Activated naive CD8-positive, alpha-beta T cell (primary cell): ENCODE measurements around the gene FBXL15.

Experiments used
- H3K27ac Mint-ChIP-seq: one replicate; pipeline ENCODE4 v1.8.0; 2021; ENCODE audit warnings: mixed read lengths
- H3K27me3 Mint-ChIP-seq: one replicate; pipeline ENCODE4 v1.8.0; 2021; ENCODE audit warnings: mixed read lengths
- H3K36me3 Mint-ChIP-seq: one replicate; pipeline ENCODE4 v1.8.0; 2021; ENCODE audit warnings: mixed read lengths
- H3K4me1 Mint-ChIP-seq: one replicate; pipeline ENCODE4 v1.8.0; 2021; ENCODE audit warnings: low read depth, mixed read lengths
- H3K4me3 Mint-ChIP-seq: one replicate; pipeline ENCODE4 v1.8.0; 2021; ENCODE audit warnings: mild to moderate bottlenecking, mixed read lengths
- H3K9me3 Mint-ChIP-seq: one replicate; pipeline ENCODE4 v1.8.0; 2021; ENCODE audit warnings: low read depth, mixed read lengths

FBXL15 gene

DNA sequence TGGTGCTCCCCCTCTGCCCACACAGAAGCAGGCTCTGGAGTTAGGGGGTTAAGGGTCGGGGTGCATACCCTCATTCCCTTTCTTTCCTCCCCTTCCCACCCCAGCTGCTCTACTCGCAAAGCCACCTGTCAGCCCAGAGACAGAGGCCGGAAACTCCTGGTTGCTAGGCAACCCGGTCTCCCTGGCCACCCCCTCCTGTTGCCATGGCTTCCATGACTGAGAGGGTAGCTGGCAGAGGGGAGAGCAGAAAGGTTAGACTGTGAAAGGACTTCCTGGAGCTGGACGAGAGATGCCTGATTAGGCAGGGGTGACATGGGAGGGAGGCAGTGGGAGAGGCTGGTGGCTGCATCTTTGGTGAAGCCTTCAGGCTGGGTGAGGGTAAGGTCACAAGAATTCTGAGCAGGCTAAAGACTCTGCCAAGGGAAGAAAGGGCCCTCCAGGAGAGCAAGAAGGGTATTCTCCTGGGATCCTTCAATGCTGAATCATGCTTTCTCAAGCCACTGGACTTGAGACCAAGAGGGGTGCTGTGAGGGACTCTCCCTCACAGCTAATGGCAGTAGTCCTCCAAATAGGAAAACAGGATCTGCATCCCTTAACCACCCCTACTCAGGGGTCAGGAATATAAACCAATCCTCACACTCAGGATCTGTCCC lies 7.5 kb upstream of the FBXL15 start:
- Mint-ChIP-seq H3K36me3 (no peaks in the 10 kb centered on the region), H3K4me1 (peaks cover 30% of the 10 kb centered on the region), H3K27ac (peak overlapping the region; percentile 46), H3K27me3 (peaks cover 13% of the 10 kb centered on the region), H3K9me3 (no peaks in the 10 kb centered on the region), H3K4me3 (no peak overlapping the region)

DNA sequence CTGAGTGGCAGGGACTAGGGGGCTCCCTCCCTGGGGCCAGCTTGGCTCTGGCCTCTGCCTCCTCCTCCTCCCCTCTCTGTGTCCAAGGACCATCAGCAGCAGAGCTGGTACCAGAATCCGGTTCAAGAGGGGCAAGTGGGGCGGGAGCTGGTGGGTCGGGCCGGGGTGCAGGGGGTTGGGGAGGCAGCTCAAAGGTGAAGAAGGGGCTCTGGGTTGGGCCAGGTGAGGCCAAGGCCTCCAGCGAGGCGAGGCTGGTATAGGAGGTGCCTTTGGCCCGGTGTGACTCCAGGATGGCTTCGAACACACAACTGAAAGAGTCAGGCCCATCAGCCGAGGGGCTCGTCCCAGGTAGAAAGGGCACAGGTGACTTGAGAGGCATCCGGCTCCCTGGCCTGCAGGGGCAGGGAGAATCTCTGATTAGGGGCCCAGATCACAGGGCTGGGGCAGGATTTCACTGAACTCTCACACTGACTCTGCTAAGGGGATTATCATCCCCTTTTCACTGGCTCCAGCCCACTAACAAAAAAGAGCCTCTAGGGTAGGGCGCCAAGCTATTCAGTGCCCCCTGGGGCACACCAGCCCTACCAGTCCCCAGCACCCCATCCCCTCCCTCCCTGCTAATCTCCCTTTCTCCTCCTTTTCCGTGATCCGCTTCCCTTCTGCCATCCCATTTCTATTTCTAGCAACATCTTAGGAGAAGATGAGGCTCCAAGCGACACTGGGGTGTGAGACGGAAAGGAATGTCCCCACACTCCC lies 6.7 kb upstream of the FBXL15 start:
- H3K9me3 Mint-ChIP-seq = no peaks in the 10 kb centered on the region
- H3K36me3 Mint-ChIP-seq = no peaks in the 10 kb centered on the region
- peaks cover 15% of the 10 kb centered on the region for H3K27me3 Mint-ChIP-seq
- H3K4me3 Mint-ChIP-seq = no peak overlapping the region
- H3K4me1 Mint-ChIP-seq = peaks cover 29% of the 10 kb centered on the region
- H3K27ac Mint-ChIP-seq = no peak overlapping the region

DNA sequence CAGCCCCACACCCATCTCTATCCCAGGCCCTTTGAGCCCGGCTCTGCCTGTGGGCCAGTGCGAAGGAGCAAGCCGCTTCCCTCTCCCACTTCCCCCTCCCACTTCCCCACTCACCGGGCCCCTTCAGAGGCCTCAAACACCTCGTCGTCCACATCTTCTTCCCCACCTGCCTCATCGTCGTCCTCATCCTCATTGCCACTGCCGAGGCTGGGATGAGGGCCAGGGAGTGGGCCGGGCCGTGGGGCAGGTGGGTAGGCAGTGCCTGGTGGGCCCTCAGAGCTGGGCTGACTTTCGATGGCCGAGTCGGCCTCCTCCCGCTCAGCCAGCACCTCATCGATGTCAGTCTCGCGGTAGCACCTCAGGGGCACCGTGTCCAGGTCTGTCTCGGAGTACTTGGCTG lies 5.9 kb upstream of the FBXL15 start:
- H3K4me3 Mint-ChIP-seq = no peak overlapping the region
- no peaks in the 10 kb centered on the region for H3K36me3 Mint-ChIP-seq
- peaks cover 31% of the 10 kb centered on the region for H3K4me1 Mint-ChIP-seq
- peaks cover 15% of the 10 kb centered on the region for H3K27me3 Mint-ChIP-seq
- no peaks in the 10 kb centered on the region for H3K9me3 Mint-ChIP-seq
- no peak overlapping the region for H3K27ac Mint-ChIP-seq

GRCh38 chr10:102416283-102416682 lies 4.4 kb upstream of the FBXL15 start:
- H3K9me3 Mint-ChIP-seq = no peaks in the 10 kb centered on the region
- no peak overlapping the region for H3K27ac Mint-ChIP-seq
- no peak overlapping the region for H3K4me3 Mint-ChIP-seq
- H3K27me3 Mint-ChIP-seq = peaks cover 15% of the 10 kb centered on the region
- H3K4me1 Mint-ChIP-seq = peaks cover 35% of the 10 kb centered on the region
- H3K36me3 Mint-ChIP-seq = no peaks in the 10 kb centered on the region

GRCh38 chr10:102416695-102417094 lies 3.9 kb upstream of the FBXL15 start:
- peaks cover 34% of the 10 kb centered on the region for H3K4me1 Mint-ChIP-seq

GRCh38 chr10:102418622-102419268 lies 1.9 kb upstream of the FBXL15 start, which contains the start of gene PSD:
TSS of gene PSD (minus strand) at chr10:102418785. CDS start at chr10:102417038, 1,747 bp downstream.
- H3K36me3 Mint-ChIP-seq = no peaks in the 10 kb centered on the region
- peaks cover 15% of the 10 kb centered on the region for H3K27me3 Mint-ChIP-seq
- no peaks in the 10 kb centered on the region for H3K9me3 Mint-ChIP-seq
- peaks cover 35% of the 10 kb centered on the region for H3K4me1 Mint-ChIP-seq
- H3K4me3 Mint-ChIP-seq = peak within 1 kb of the TSS; percentile 97
- H3K27ac Mint-ChIP-seq = no peak within 1 kb of the TSS

More at GRCh38 chr10:102416695-102417094, 3.9 kb upstream of the FBXL15 start:
- no peaks in the 10 kb centered on the region for H3K9me3 Mint-ChIP-seq
- H3K36me3 Mint-ChIP-seq = no peaks in the 10 kb centered on the region
- H3K27me3 Mint-ChIP-seq = peaks cover 15% of the 10 kb centered on the region
- no peak overlapping the region for H3K27ac Mint-ChIP-seq
- no peak overlapping the region for H3K4me3 Mint-ChIP-seq

DNA sequence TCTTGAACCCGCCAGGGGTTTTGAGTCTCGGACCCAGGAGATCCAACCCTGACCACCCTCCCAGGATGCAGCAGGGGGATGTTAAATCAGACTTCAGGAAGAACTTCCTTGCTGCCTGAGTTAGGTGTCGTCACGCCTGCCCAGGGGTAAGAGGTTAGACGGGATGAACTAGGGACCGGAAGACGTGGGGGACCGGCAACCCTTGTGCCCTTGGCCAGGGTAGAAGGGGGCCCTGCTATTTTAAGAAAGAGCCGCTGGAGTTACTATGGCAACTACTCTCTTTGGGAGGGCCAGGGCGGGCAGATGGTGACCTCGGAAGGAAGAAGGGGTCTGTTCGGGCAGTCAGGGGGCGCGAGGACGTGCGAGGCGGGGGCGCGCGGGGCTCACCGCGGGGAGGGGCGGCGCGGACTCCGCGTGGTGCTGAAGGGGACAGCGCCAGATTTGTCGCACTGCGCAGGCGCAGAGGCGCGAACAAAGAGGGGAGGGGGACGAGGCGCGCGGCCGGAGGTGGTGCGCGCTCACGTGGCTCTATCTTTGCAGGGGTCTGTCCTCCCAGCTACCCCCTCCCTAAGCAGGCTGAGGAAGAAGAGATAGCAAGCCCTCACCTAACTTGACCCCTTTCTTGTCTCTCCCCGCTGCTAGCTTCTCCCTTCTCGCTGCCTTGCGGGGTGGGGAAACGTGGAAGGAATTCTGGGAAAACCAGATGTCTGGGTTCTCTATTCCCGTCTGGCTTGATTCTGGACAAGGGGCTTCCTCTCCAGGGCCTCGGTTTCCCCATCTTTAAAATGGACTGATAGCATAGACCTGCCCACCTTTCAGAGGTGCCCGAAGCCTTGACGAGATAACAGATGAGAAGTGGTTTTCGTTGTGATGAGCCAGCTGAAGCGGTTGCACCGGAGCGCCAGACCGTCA lies 1.1 kb upstream of the FBXL15 start:
- Mint-ChIP-seq H3K9me3 (no peaks in the 10 kb centered on the region), H3K4me1 (peaks cover 35% of the 10 kb centered on the region), H3K27ac (no peak overlapping the region), H3K27me3 (peaks cover 15% of the 10 kb centered on the region), H3K4me3 (peak overlapping the region; percentile 97), H3K36me3 (no peaks in the 10 kb centered on the region)

DNA sequence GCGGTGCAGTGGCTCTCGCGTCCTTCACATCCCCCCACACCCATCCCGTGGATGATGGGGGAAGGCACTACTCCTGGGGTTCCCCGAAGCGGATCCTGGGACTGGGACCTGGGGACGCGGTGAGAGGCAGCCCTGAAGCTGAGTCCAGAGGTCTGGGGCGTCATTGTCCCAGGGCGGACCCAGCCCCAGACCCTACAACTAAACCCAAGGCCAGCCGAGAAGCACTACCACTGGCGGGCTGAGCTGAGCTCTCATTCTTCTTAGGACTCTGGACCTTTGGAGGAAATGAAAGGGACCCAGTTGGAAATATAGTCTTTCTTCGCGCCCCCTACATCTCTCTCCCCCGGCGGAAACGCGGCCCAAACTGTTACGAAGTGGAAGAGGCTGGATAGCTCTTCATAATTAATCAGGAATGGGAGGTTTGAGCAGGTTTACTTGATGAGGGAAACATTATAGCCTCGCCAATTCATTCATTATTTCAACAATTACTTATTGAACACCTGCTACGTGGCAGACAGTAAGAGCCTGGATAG lies 389 bp upstream of the FBXL15 start:
- no peaks in the 10 kb centered on the region for H3K9me3 Mint-ChIP-seq
- H3K27ac Mint-ChIP-seq = peak overlapping the region; percentile 94
- peak overlapping the region; percentile 97 for H3K4me3 Mint-ChIP-seq

DNA sequence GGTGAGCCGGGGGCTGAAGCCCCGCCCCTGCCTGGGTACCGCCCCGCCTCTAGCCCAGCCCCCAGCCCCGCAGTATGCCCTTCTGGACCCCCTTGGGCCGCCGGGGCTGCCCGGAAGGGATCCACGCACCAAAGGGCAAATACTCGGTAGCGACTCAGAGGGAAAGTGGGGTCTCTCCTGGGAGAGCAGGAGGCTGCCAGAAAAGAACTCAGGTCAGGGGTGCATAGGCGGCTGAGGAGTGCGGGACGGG lies 796 bp downstream of the FBXL15 start:
- Mint-ChIP-seq H3K4me3 (peak overlapping the region; percentile 97), H3K27ac (no peak overlapping the region), H3K4me1 (peaks cover 37% of the 10 kb centered on the region), H3K27me3 (peaks cover 12% of the 10 kb centered on the region), H3K9me3 (no peaks in the 10 kb centered on the region), H3K36me3 (no peaks in the 10 kb centered on the region)

More for the DNA sequence above, 389 bp upstream of the FBXL15 start:
- H3K27me3 Mint-ChIP-seq = peaks cover 15% of the 10 kb centered on the region
- H3K4me1 Mint-ChIP-seq = peaks cover 35% of the 10 kb centered on the region
- no peaks in the 10 kb centered on the region for H3K36me3 Mint-ChIP-seq

DNA sequence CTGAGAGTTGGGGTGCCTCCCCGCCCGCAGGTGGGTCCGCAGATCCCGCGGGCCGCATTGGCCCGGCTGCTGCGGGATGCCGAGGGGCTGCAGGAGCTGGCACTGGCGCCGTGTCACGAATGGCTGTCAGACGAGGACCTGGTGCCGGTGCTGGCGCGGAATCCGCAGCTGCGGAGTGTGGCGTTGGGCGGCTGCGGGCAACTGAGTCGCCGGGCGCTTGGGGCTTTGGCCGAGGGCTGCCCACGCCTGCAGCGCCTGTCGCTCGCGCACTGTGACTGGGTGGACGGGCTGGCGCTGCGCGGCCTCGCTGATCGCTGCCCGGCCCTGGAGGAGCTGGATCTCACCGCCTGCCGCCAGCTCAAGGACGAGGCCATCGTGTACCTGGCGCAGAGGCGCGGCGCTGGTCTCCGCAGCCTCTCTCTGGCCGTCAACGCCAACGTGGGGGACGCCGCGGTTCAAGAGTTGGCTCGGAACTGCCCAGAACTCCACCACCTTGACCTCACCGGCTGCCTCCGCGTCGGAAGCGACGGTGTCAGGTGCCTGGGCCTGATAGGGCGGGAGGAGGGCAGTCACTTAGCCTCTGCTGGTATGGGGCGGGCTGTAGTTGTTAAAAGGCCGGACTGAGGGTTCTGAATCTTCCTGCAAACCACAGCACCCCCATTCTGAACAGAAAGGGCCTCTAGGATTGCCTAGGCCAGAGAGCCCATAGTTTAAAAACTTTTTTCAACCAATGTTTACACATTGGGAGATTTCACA lies 1.3 kb downstream of the FBXL15 start:
- Mint-ChIP-seq H3K9me3 (no peaks in the 10 kb centered on the region), H3K27me3 (peaks cover 12% of the 10 kb centered on the region), H3K36me3 (no peaks in the 10 kb centered on the region), H3K4me1 (peaks cover 40% of the 10 kb centered on the region), H3K27ac (peak overlapping the region; percentile 76), H3K4me3 (peak overlapping the region; percentile 97)

GRCh38 chr10:102422545-102423129 lies 2.0 kb downstream of the FBXL15 start:
- peaks cover 48% of the 10 kb centered on the region for H3K4me1 Mint-ChIP-seq

GRCh38 chr10:102423372-102423968 lies 2.8 kb downstream of the FBXL15 start:
- peaks cover 45% of the 10 kb centered on the region for H3K4me1 Mint-ChIP-seq
- H3K27ac Mint-ChIP-seq = no peak overlapping the region
- H3K36me3 Mint-ChIP-seq = no peaks in the 10 kb centered on the region
- no peaks in the 10 kb centered on the region for H3K9me3 Mint-ChIP-seq
- peak overlapping the region; percentile 47 for H3K4me3 Mint-ChIP-seq
- no peaks in the 10 kb centered on the region for H3K27me3 Mint-ChIP-seq

More at GRCh38 chr10:102422545-102423129, 2.0 kb downstream of the FBXL15 start:
- Mint-ChIP-seq H3K36me3 (no peaks in the 10 kb centered on the region), H3K27me3 (peaks cover 6% of the 10 kb centered on the region), H3K9me3 (no peaks in the 10 kb centered on the region), H3K27ac (peak overlapping the region; percentile 28), H3K4me3 (peak overlapping the region; percentile 97)

DNA sequence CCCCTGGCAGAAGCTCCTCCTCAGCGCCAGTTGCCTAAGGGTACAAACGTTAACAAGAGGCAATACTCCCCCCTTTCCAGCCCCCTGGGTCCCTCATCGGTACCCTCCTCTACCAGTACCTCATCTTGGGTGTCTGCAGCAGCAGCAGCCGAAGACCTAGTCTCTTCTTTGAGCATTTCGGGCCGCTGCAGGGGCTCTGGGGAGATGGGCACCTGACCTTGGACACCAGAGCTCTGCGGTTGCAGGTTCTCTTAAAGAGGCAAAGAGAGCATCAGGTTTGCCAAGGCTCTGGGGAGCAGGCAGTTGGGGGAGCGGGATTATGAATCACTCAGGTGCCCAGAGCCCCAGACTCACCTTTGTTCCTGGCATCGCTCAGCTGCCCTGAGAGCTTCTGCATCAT lies 3.5 kb downstream of the FBXL15 start:
- Mint-ChIP-seq H3K4me3 (no peak overlapping the region), H3K27me3 (no peaks in the 10 kb centered on the region), H3K27ac (no peak overlapping the region), H3K9me3 (no peaks in the 10 kb centered on the region), H3K4me1 (peaks cover 41% of the 10 kb centered on the region), H3K36me3 (no peaks in the 10 kb centered on the region)
